NCI-H2171 (cell line): ENCODE measurements around the gene QKI.
"Not testable (repeated sequence)": the region's sequence is repeated elsewhere in the genome, so short reads cannot be mapped to it uniquely, and the experiment has no call there.

Experiments
- DNase-seq: peaks from one replicate; lab custom pipeline; 2025; lab: John Stamatoyannopoulos, UW

The QKI gene

GRCh38 chr6:163414117-163414945 is at the start of gene QKI:
TSS of gene QKI (plus strand) at chr6:163414718. CDS start at chr6:163415194, 476 bp downstream.
- peak; percentile 59 for DNase-seq

DNA sequence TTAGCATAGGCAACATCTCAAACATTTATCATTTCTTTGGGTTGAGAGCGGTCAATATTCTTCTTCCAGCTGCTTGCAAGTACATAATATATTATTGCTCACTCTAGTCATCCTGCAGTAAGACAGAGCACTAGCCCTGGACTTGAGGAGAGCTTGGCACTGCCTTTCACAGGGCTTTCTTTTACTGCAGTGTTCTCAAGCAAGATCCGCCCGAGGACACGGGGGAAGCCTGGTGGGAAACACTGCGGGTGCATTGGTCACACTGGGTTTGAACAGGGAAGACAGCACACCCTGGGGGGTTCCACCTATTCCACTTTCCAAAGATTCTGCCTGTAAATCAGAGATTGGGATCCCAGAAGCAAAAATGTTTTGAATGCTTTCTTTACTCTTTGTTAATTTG is 48.2 kb upstream of the QKI start:
- DNase-seq = no peak

- DNase-seq = no peak
Observed at GRCh38 chr6:163367497-163368183, 46.9 kb upstream of the QKI start.

DNA sequence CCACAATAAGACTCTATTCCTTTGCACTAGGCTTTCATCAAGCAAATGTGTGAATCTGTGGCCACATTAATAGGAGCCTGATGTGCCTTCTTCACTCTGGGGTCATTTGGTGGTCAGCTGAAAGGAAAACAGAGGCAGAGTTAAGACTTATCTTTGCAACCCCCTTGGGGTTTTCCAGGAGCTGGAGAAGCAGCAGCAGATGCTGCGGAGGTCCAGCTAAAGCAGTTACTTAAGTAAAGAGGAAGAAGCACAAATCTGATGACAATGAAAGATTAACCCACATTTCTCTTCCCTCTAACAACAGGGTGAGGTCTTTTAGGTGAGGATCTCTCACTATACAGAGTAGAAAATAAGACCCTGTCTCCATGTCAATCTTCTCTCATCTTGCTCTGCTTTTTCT is 45.4 kb upstream of the QKI start:
- no peak for DNase-seq

DNA sequence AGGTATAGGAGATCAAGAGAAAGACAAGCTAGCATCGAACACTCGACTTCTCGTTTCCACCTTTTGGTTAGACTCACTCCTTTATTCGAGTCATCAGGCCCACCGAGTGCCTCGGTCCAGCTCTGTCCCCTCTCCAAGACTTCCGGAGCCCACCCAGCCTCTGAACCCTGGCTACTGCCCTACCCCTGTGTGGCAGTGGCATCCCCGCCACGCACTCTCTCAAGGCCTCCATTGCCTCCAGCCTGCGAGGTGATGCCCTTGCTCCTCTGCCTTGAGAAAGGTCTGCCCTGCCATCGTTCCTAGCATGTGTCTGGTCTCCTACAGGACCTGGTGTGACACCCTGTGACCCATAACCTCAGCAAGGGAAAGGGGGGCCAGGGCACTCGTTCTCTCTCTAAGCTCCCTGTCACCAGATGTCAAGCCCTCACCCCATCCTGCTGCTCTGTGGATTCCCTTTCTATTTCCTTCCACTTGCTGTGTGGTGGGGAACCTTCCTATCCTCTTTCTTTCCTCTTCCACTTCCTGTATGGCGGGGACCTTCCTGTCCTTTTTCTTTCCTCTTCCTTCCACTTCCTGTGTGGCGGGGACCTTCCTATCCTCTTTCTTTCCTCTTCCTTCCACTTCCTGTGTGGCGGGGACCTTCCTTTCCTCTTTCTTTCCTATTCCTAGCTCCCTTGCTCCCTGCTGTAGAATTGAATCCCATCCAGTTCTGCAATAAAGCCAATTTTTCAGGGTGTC is 44.7 kb upstream of the QKI start:
- DNase-seq = no peak

DNA sequence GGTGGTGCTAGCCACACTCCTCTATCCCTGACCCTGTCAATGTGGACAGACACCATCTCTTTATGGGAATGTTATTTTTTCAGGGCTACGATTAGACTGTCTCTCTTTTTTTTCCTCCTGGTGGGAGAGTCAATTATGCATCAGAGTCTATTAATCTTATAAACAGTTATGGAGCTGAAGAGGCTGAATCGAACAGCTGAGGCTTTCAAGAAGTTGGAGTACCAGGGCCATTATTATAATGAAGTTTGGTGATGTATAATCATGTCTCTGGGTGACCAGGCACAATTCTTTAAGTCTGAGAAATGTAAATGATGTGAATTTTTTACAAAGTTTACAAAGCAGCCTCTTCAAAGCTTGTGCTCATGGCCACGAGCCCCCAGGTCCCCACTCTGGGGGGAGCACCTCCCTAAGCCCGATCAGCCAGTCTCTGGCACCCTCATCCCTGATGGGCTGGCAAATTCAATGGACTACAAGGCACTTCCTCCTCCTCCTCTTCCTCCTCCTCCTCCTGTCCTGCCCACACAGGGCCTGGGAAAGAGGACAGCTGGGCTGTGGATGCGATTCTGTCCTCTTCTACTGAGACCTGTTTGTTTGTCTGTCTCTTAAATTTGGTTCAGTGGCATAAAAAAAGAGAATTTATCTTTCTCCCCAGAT is 43.9 kb upstream of the QKI start:
- no peak for DNase-seq

DNA sequence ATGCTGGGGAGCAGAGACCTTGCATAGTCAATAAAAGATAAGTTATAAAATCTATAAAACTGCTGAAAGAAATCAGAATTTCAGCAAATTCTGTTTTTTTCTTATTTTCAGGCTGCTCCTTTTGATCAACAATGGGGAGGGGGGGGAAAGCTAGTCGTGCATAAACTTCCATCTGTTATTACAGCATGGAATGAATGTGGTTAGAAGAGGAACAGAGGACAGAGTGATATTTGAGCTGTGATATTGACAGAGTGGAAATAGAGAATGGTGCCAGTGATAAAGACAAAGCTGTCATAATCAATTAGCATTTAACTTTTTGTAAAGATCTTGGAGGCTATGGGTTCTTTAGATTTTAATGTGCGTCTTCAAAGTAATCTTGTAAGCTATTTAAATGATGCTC is 43.4 kb upstream of the QKI start:
- peak; percentile 69 for DNase-seq

DNA sequence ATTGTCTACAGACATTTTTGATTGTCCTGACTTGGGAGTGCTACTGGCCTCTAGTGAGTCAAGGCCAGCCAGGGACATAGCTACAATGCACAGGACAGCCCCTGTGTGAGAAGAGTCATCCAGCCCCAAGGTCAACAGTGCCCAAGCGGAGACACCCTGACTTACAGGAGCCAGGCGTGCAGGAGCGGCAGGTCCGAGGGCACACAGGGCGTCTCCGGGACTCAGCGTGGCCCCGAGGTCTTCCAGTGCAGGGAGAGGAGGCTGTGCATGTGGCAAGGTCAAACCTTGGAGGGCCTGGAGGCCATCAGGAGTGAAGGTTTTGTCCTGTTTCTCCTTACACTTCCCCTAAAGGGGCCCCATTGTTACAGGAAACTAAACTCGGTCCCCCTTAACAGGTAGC is 41.3 kb upstream of the QKI start:
- DNase-seq = no peak

DNA sequence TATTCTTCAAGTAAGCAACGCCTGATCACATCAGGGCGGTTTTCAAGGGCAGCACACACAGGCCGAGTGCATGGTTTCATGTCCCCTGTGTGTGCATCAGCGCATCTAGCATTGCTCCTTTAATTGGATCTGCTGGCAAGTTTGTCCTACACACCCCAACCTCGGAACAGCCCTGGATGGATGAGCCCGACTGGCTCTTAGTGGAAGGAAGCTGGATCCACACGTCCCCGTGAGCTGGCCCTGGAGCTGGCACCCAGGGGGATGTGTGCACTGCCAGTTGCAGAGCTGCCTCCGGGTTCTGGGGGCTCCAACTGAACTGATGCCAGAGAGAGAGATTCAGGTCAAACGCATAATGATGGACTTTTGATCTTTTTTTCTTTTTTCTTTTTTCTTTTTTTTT is 39.2 kb upstream of the QKI start:
- no peak for DNase-seq

DNA sequence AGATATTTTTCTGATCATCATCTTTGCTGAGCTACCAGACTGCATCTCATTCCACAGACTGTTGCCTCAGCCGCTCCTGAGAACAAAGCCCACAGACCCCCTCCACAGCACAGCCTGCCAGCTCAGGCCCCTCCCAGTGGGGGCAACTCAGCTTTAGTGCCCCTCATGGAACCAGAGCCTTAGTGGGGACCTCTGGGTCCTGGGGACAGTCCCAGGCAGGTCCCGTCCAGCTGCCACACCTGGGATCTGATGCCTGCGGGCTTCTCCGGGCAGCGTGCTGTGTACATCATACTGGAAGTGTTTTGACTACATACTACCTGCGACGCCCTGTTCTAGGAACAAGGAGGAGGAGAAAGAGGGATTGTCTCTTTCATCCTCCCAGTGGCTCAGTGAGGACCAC is 38.3 kb upstream of the QKI start:
- DNase-seq = no peak

DNA sequence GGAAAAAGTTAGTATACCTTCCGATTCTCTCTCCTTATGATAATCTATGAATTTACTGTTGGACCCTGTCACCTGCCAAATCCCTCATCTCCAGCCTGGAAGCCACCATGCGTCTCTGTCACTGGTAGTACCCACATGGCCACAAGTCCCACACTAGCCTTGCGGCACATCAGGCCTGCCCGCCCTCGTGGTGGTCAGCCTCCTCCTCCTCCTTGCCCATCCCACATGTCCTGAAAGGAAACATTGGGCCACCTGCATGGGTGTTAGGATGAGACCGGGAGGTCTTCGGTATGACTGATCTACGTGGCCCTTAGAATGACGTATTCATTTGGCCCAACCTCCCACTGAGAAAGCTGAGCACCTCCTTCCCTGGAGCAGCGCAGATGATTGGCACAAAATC is 37.0 kb upstream of the QKI start:
- no peak for DNase-seq

- no peak for DNase-seq
Observed at GRCh38 chr6:163380216-163380615, 34.3 kb upstream of the QKI start.

- DNase-seq = no peak
Observed at GRCh38 chr6:163381118-163381756, 33.3 kb upstream of the QKI start.

GRCh38 chr6:163383396-163383795 is 31.1 kb upstream of the QKI start:
- DNase-seq = not testable (repeated sequence)

- DNase-seq = no peak
Observed at GRCh38 chr6:163383912-163384311, 30.6 kb upstream of the QKI start.

GRCh38 chr6:163384510-163384909 is 30.0 kb upstream of the QKI start:
- DNase-seq = no peak

GRCh38 chr6:163385503-163385902 is 29.0 kb upstream of the QKI start:
- DNase-seq = not testable (repeated sequence)

DNA sequence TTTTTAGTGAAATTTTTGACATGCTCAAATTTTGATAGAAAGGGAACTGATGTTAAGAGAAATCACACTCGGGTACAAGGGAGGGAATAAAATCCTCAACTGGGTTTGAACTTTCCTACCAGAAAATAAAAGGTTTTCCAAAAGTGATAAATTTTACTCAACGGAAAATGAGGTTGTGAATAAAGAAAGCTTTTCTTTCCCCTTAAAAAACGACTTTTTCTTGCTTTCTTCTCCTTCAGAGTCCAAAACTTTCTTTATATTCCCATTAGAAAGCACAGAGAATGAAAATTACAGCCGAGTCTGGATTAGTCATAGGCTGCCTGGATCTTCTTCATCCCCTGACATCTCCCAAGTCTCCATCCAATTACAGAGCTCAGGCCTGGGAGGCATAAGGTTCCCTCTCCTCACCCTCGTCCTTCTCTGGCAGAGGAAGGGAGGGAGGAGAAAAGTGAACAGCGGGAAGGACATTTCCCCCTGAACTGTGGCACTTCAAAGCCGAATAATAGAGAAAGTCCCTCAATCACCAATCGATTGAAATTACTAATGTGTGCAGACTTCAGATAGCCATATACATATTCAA is 28.1 kb upstream of the QKI start:
- DNase-seq = no peak

DNA sequence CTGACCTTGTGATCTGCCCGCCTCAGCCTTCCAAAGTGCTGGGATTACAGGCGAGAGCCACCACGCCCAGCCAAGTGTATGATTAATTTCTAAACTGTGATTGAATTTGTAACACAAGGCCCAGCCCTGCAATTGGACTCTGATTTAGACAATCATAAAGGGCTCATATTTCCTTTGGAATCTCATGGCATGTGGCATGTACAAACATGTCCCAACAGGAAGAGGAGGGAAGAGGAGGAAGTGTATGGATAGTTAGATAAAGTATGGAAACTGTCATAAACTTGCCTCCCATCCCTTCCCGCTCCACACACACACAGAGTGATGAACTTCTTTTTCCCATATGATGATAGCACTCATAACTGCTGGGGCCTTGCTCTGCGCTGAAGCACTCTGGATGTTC is 27.2 kb upstream of the QKI start:
- peak; percentile 26 for DNase-seq

GRCh38 chr6:163389354-163389753 is 25.2 kb upstream of the QKI start:
- DNase-seq = no peak

DNA sequence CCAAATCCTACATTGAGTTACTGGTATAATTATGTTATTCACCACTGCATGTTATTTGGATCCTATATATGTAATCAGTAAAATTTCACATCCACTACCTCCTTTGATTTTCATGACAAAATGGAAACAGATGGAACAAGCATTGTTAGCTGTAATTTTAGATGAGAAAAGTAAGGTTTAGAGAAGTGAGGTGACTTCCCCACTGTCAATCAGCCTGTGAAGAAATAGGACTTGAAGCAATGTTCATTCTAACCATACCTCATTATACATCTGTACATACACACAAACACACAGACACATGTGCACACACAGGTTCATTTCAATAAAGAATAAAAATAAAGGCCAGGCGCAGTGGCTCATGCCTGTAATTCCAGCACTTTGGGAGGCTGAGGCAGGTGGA is 23.7 kb upstream of the QKI start:
- DNase-seq = no peak

- no peak for DNase-seq
Observed at GRCh38 chr6:163391985-163392384, 22.5 kb upstream of the QKI start.
